CD4-positive, alpha-beta T cell treated with Interleukin-17A for 4 hours (primary cell): ENCODE measurements around the gene TULP3.

Source experiments
- DNase-seq: peaks from one replicate; pipeline ENCODE4 v3.0.0-alpha.2; 2020; ENCODE audit warnings: mixed read lengths

TULP3 gene

GRCh38 chr12:2974560-2974971, 83.9 kb downstream of the TULP3 start:
- no peak for DNase-seq

GRCh38 chr12:2976581-2976996, 85.9 kb downstream of the TULP3 start:
- no peak for DNase-seq

GRCh38 chr12:2977776-2978175, 87.1 kb downstream of the TULP3 start:
- DNase-seq: no peak

- DNase-seq: no peak
Measured at GRCh38 chr12:2979806-2980205, 89.1 kb downstream of the TULP3 start.

DNA sequence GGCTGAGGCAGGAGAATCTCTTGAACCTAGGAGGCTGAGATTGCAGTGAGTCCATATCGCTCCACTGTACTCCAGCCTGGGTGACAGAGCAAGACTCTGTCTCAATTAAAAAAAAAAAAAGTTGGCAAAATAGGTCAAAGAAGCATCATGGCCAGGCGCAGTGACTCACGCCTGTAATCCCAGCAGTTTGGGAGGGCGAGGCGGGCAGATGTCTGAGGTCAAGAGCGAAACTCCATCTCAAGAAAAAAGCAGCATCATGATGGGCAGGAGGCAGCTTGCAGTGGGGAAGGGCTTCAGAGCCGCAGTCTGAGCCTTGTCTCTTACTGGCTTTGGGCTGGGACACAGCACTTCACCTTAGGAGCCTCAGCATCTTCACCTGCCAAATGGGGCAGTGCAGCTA, 89.9 kb downstream of the TULP3 start:
- DNase-seq: no peak

DNA sequence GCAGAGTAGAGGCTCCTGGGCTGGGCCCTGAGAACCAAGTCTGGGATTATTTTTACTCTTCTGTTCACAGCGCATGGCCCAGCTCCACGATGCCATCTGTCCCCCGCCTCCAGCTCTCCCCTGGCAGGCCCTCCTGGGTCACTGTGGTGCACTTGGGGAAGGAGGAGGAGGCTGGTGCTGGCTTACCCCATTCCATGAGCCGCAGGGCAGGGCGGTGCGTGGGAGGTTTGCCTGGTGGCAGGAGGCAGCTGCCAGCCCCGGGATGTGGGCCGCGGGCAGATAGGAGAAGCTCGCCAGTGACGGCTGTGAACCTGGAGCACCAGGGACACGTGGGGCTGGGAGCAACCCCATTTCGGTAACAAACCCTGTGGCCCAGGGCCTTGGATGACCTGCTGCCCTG, 91.7 kb downstream of the TULP3 start:
- no peak for DNase-seq

GRCh38 chr12:2984249-2984648, 93.6 kb downstream of the TULP3 start:
- DNase-seq: no peak

DNA sequence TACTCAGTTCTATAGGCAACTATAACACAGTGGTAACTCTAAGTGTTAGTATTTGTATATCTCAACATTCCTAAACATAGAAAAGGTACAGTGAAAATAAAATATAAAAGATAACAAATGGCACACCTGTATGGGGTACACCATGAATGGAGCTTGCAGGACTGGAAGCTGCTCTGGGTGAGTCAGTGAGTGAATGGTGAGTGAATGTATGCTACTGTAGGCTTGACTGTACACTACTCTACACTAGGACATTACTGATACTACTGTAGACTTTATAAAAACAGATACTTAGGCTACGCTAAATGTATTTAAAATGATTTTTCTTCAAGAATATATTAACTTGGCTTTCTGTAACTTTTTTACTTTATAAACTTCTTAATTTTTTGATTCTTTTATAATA, 94.0 kb downstream of the TULP3 start:
- DNase-seq: no peak

- DNase-seq: no peak
Measured at GRCh38 chr12:2986876-2987275, 96.2 kb downstream of the TULP3 start.

- DNase-seq: no peak
Measured at GRCh38 chr12:2988494-2988893, 97.8 kb downstream of the TULP3 start.
